Measurements from ENCODE around the gene GPR137C. TPM values are rescaled to one million over a fixed set of nuclear protein-coding genes. Genes with fewer than 3 reads are reported as not detected.

GPR137C gene
- total and polyA plus RNA-seq, 2 of the 13 experiments (the other 11 are each of a cell fraction or from before 2014, with no cell fraction given), result 0.34 to 0.51 TPM

GRCh38 chr14:52660325-52660724 is 107.7 kb downstream of the GPR137C start:
- no peak overlapping the region for H3K4me2 ChIP-seq (ENCODE audit: low read depth, low read length)
- no peak overlapping the region for H3K4me3 ChIP-seq (replicated peaks in 1 of 3; ENCODE audit: insufficient read depth in 1 of 3, low read depth in 2 of 3, low read length in 3 of 3)
- DNase-seq (ENCODE audit: low spot score) (no peak), ATAC-seq (no peak), FAIRE-seq (no peak)
- no TSS peak for BruUV-seq (replicated peaks)
- no peak overlapping the region for H3K9ac ChIP-seq (ENCODE audit: insufficient read depth, low read depth, low read length)
- H3K9me3 ChIP-seq (ENCODE audit: low read length), result no peaks in the 10 kb centered on the region
- no peaks in the 10 kb centered on the region for H3K27me3 ChIP-seq (ENCODE audit: control insufficient read depth in 1 of 2, insufficient read depth in 2 of 2, low read length in 2 of 2)
- intact Hi-C loops (cut with micrococcal nuclease; ENCODE audit: unreplicated experiment) (no loop called here), in situ Hi-C loops (cut with HindIII; ENCODE audit: extremely low pct_ligation_motif_present, low pct_unique_long_range_greater_than_20kb) (no loop called here)
- no peaks in the 10 kb centered on the region for H3K4me1 ChIP-seq (ENCODE audit: insufficient read depth, low read length)
- H3K27ac ChIP-seq (ENCODE audit: extremely low read length, insufficient read depth, low read length), result no peak overlapping the region
- TF ChIP-seq ZBTB37 (CRISPR knock-in tag; IDR thresholded peaks at IDR 0.05), result no peak
- no peak for TF ChIP-seq MTA3 (CRISPR knock-in tag; IDR thresholded peaks at IDR 0.05)
- peak; percentile 92 for TF ChIP-seq MAFF (IDR thresholded peaks at IDR 0.05; ENCODE audit: low read depth, low read length)
- no peak for TF ChIP-seq CENPBD1 (CRISPR knock-in tag; IDR thresholded peaks at IDR 0.05; ENCODE audit: borderline replicate concordance, low read depth)
- TF ChIP-seq SP140L (CRISPR knock-in tag; IDR thresholded peaks at IDR 0.05; ENCODE audit: borderline replicate concordance), result no peak
- no peak for TF ChIP-seq ZZZ3 (CRISPR knock-in tag; IDR thresholded peaks at IDR 0.05; ENCODE audit: borderline replicate concordance)
- TF ChIP-seq GMEB2 (CRISPR knock-in tag; IDR thresholded peaks at IDR 0.05; ENCODE audit: low read depth), result no peak
- peak; percentile 85 to 96 for TF ChIP-seq MAFK (conservative IDR thresholded peaks at IDR 0.05 in 1 of 2, IDR thresholded peaks at IDR 0.05 in 1 of 2; ENCODE audit: low read length in 2 of 2)
- ChIA-PET POLR2A (no interaction called here), CTCF (ENCODE audit: low intra/inter-chr PET ratio, low total read pairs) (no interaction called here)
- H3K36me3 ChIP-seq (replicated peaks in 1 of 2; ENCODE audit: control insufficient read depth in 1 of 2, insufficient read depth in 2 of 2, low read length in 2 of 2), result peaks cover 9 to 33% of the 10 kb centered on the region in 2 experiments
- H4K20me1 ChIP-seq (ENCODE audit: insufficient read depth, low read length), result no peaks in the 10 kb centered on the region
- H3K79me2 ChIP-seq (ENCODE audit: insufficient read depth, low read length), result no peaks in the 10 kb centered on the region
- no peak overlapping the region for H2AFZ ChIP-seq (ENCODE audit: low read length)

All from HepG2 (cell line).